ENCODE results near the gene VAPA. TPM values are rescaled to one million over a fixed set of nuclear protein-coding genes. Genes with fewer than 3 reads are reported as not detected.

VAPA gene
- total RNA-seq, 1 donor from 2014 or later, result 99.8 TPM

DNA sequence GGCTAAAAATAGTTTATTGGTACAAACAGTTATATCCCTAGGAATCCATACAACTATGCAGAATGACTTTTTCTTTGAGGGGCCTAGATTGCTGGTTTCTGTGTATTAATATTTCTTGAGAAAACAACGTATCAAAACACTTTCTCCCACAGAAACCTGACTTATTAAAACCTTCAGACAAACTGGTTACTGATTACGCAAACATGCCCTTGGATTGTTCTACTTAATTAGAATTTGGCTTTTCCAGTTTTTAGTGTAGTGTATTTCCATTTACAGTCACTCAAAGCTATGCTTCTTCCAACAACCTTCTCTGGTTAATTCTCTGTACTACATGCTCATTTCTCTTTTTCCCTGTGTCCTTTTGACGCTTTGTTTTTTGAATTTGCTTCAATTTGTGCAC lies 20.0 kb downstream of the VAPA start:
- no peak for DNase-seq (ENCODE audit: low read depth in 2 of 2)

- DNase-seq (ENCODE audit: low read depth in 2 of 2), result no peak
These were observed 20.5 kb downstream of the VAPA start for GRCh38 chr18:9934274-9934673.

DNA sequence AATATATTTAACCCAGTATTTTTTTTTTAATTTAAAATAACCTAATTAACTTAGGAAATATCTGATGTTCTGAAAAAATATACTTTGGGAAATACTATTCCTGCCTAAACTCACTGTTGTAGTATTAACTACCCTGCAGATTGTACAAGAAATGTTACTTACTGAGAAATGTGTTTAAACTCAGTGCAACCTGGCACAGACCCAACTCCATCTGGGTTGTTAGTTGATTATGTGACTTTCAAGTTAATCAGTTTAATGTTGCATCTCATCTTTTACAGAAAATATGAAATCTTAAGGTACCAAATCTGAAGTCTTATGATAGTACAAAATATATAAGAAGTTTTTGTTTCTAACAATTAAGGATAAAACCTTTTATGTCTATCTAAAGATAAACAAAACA lies 27.3 kb downstream of the VAPA start:
- DNase-seq (ENCODE audit: low read depth in 2 of 2), result no peak

- no peak for DNase-seq (ENCODE audit: low read depth in 2 of 2)
These were observed 27.8 kb downstream of the VAPA start for GRCh38 chr18:9941660-9942059.

DNA sequence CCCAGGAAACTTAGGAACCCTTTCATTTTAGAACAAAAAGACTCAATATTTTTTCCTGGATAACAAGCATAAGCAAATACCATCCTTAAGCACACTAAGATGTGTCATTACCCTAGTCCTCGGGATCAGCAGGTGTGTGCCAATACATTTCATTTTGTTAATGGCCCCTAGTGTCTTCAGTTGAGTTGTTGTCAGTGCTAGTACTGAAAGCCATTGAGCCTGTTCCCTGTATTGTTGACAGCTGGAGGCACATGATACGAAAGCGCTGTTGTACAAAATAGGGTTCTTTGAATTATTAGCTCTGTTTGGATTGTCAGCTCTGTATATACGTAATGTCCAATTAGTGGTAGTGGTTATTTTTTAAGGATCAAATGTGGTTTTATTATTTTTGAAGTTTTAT lies 29.5 kb downstream of the VAPA start:
- DNase-seq (ENCODE audit: low read depth in 2 of 2), result no peak

DNA sequence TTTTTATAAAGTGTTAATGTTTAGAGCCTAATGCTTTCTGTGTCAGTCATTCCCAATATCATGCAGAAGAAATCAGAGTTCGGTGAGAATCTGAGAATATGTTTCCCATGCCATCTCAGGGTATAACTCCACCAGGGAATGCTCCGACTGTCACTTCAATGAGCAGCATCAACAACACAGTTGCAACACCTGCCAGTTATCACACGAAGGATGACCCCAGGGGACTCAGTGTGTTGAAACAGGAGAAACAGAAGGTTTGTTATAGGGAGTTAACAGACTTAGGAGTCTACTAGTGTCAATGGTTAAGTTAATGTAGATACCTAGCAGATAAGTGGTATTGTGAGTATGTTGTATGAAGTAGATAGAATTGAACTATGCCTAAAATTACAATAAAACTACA lies 31.0 kb downstream of the VAPA start:
- no peak for DNase-seq (ENCODE audit: low read depth in 2 of 2)

- DNase-seq (ENCODE audit: low read depth in 2 of 2), result no peak
These were observed 33.0 kb downstream of the VAPA start for GRCh38 chr18:9946831-9947230.

GRCh38 chr18:9947248-9947647 lies 33.4 kb downstream of the VAPA start:
- DNase-seq (ENCODE audit: low read depth in 2 of 2), result no peak

GRCh38 chr18:9949315-9949714 lies 35.5 kb downstream of the VAPA start:
- no peak for DNase-seq (ENCODE audit: low read depth in 2 of 2)

DNA sequence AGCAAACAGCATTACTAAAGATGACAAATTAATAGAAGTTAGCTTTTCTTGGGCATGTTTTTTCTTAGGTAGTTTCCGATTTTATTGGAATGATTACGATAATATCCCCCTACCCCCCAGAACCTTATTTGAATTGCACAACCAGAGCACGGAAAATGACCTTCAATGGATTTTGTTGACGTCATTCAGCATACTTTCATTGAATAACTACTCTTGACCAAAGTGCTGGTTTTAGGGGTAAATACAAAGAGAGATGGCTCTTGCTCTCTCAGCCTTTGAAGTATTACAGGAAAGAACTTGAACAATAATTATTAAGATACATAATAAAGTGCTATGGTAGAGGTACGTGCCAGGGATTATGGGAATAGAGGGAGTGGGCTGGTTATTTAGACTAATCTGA lies 36.0 kb downstream of the VAPA start:
- no peak for DNase-seq (ENCODE audit: low read depth in 2 of 2)

DNA sequence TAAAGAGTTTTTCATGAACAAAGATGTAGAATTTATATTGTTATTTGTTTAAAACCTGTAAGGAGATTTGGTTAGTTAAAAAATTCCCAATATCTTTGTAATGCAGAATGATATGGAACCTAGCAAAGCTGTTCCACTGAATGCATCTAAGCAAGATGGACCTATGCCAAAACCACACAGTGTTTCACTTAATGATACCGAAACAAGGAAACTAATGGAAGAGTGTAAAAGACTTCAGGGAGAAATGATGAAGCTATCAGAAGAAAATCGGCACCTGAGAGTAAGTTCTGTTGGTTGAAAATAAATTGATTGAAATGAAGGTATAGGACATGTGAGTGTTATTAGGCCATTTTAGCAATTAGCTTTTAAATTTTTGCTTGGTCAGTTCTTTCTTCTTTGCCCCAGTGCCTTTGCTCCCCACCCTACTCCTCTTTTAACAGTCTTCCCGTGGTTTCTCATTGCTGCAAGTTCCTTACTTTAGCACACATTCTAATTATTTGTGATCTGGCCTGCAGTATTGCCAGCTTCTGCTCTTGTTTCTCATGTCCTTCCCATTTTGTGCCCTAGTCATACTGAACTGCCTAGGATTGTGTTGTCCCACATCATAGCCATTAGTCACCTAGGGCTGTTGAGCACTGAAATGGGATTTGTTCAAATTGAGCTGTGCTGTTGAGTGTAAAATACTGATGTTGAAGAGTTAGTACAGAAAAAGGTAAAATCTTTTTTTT lies 36.6 kb downstream of the VAPA start:
- peak in 1 of 2 donors; percentile 9 for DNase-seq (ENCODE audit: low read depth in 2 of 2)

DNA sequence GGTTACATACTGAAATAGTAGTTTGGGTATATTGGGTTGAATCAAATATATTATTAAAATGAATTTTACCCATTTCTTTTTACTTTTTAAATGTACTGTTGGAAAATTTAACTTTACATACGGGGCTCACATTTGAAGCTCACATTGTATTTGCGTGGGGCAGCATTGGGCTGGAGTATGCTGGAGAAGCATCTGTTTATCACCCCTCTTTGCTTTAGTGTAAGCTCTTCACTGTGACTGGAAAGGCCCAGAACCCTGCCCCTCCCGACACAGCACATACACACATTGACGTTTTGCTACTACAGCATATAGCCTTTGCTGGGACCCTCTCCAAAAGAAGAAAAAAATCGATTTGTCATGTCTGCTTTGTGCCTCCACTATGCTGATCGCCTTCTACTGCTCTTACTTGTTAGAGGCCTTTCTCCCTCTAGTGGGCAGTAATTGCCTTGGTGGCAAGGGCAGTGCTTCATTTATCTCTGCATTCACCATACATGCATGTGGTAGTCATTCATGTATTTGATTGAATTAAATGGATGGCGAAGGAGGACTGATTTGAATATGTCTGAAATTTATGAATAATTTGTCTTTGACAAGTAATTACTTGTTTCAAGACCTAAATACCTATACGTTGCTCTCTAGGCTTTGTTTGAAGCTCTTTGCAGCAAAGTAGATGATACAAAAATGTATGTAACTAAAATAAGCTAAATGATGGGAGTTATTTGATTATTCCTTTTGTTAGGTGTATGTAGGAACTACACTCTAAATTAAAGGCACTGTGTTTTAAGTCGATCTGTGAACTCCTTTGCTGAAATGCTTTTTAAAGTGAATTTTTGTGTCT lies 37.4 kb downstream of the VAPA start:
- peak; percentile 85 to 87 for DNase-seq (ENCODE audit: low read depth in 2 of 2)

- no peak for DNase-seq (ENCODE audit: low read depth in 2 of 2)
These were observed 39.0 kb downstream of the VAPA start for GRCh38 chr18:9952633-9953416.

DNA sequence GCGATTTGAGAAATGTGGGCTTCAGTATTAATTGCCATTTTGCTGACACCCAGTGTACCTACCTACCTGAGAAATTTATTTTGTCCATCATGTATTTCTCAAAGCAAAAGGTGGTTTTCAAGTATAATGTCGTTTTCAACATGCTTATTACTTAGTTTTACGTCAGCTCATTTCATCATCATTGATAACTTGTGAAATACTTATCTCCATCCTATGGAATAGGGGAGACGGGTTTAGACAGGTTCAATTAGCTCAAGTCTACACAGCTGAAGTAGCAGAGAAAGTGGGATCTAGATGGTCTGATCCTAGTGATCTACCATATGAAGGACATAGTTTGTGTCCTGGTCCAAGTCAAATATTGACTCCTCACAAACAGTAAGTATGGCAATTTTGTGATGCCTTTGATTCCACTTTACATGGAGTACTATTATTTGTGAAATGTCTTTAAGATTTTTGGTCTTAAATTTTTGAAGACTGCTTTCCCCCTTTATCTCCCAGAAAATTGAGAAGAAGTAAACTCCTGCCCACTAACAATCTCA lies 45.1 kb downstream of the VAPA start:
- DNase-seq (ENCODE audit: low read depth in 2 of 2), result no peak

GRCh38 chr18:9959564-9959963 lies 45.7 kb downstream of the VAPA start:
- DNase-seq (ENCODE audit: low read depth in 2 of 2), result no peak

DNA sequence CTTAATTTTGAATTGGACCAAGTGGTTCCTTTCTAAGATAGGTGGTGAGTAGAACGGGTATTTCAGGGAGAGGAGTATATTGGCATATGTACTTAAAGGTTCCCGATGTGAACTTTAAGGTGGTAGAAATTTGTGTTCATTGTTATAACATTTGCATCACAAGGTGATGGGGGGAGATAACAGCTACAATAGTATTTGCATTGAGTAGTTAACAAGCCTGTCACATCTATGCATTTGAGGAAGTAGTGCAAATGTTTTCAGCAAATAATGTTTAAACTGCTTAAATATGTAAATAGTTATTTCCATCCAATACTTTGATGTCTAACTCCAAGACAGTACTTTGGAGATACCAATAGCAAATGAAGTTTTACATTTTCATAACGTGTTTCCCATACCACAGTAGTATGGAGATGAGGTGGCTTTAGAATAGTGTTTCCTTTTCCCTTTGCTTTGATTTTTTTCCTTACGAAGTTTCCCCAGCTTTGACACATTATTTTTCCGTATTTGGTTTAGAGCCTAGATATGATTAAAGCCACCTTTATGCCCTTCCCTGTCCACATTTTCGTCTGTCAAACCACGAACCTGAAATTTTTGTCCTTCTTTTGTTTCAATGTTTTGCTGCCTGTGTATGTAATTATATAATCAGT lies 46.6 kb downstream of the VAPA start:
- DNase-seq (ENCODE audit: low read depth in 2 of 2), result no peak

DNA sequence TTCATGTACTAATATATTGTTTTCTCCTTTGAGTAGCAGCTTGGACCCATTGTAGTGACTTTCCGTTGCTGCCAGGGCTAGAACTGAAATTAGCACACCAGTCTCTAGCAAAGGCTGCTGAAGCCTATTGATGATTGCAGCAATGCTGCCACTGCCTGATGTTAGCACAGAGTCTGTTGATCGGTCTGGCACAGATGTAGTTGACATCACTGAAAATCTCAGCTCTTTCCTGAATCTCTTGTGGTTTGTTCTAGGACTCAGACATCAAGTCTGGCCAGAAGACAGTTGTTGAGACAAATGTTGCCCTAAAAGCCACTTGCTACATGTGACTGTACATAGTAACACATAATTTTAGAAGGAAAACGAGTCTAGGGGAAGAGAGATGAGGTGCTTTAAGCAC lies 47.2 kb downstream of the VAPA start:
- no peak for DNase-seq (ENCODE audit: low read depth in 2 of 2)

GRCh38 chr18:9965711-9966624 lies 52.2 kb downstream of the VAPA start:
- peak in 1 of 2 donors; percentile 27 for DNase-seq (ENCODE audit: low read depth in 2 of 2)

DNA sequence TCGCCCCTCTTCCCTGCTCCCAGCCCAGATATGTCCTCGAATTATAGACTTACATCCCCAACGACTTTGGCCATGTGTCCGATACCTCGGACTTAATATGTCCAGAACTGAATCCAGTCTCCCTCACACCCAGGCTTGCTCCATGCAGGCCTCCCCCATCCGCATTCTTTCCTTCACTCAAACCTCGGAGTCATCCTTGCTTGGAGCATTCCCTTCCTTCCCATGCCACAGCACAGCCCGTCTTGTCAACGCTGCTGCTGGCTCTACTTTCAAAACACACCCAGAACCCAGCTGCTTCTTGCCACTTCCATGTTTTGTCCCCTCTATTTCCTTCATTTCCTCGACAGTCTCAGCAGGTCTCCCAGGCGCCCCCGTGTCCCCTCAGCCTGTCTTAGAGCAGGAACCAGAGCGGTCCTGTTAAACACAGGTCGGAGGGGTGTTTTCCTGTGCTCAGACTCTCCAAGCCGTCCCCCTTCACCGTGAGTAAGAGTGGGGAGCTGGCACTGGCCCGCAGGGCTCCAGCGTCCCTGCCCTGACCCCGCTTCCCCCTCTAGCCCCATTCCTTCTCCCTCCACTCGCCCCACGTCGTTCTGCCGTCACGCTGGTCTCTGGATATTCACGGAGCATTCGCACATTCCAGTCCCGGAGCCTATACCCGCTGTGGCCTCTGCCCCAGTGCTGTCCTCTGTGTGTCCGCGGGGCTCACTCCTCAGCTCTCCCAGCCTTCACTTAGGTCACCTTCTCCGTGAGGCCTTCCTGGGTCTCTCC lies 54.4 kb downstream of the VAPA start:
- DNase-seq (ENCODE audit: low read depth in 2 of 2), result peak in 1 of 2 donors; percentile 42

DNA sequence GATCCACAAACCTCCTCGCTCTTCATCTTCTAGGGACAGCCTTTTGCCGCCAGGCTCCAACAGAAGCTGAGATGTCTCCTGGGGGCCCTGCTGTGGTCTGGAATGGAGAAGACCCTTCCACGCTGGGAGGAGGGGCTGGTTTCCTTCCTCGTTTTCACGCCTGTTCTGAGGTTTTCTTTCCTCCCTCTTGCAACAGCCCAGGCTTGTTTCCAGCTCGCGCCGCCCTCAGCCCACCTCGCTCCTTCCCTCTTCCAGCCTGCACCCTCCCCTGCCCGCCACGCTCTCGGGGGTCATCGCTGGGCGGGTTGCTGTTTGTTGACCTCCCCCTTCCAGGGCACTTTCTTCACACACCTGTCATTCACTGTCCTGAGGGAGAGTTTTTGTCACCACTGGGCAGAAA lies 55.4 kb downstream of the VAPA start:
- no peak for DNase-seq (ENCODE audit: low read depth in 2 of 2)

Data from lung microvascular endothelial cell (primary cell).